ENCODE data around the gene LMAN2L.

- TF ChIP-seq POLR2A (IDR thresholded peaks at IDR 0.05; ENCODE audit: low read depth, low read length) (no peak), POLR2AphosphoS5 (IDR thresholded peaks at IDR 0.05; ENCODE audit: low read depth, low read length) (no peak), TAF1 (IDR thresholded peaks at IDR 0.05; ENCODE audit: borderline replicate concordance, low read depth, low read length) (no peak)
These were observed 78.5 kb downstream of the LMAN2L start for GRCh38 chr2:96661324-96661723.

All from GM12892 (cell line).